Astrocyte (in vitro differentiated cells and primary cell): Measurements from ENCODE around the gene FUT7. TPM values are rescaled to one million over a fixed set of nuclear protein-coding genes. Genes with fewer than 3 reads are reported as not detected.

Experiments used
- DNase-seq: peaks from one replicate; pipeline ENCODE4 v3.0.0-alpha.2; 2010; ENCODE audit warnings: low read depth
- FAIRE-seq: peaks from 2 replicates; lab custom pipeline; 2011; peaks lifted over from hg19 to GRCh38; lab: Jason Lieb, UNC
- H2AFZ ChIP-seq: 2 replicates; pipeline ENCODE4 v1.6.0; 2012; ENCODE audit warnings: low read depth, low read length, inconsistent platforms
- H3K27ac ChIP-seq: 2 replicates; pipeline ENCODE4 v1.5.1; 2011; ENCODE audit warnings: low read depth, low read length, inconsistent platforms
- H3K27me3 ChIP-seq: 2 replicates; pipeline ENCODE4 v1.6.0; 2011; ENCODE audit warnings: low read length, inconsistent platforms; ENCODE audit not compliant: insufficient read depth
- H3K36me3 ChIP-seq: 2 replicates; pipeline ENCODE4 v1.5.1; 2011; ENCODE audit warnings: low read length, inconsistent platforms; ENCODE audit not compliant: insufficient read depth
- H3K4me1 ChIP-seq: 2 replicates; pipeline ENCODE4 v1.5.1; 2011; ENCODE audit warnings: low read length, inconsistent platforms; ENCODE audit not compliant: insufficient read depth
- H3K4me2 ChIP-seq: 2 replicates; pipeline ENCODE4 v1.6.0; 2012; ENCODE audit warnings: low read length, inconsistent platforms
- H3K4me3 ChIP-seq: 2 replicates; pipeline ENCODE4 v1.5.1; 2011; ENCODE audit warnings: low read depth, mild to moderate bottlenecking, low read length, inconsistent platforms; ENCODE audit not compliant: insufficient read depth
- H3K79me2 ChIP-seq: 2 replicates; pipeline ENCODE4 v1.6.0; 2012; ENCODE audit warnings: mild to moderate bottlenecking, low read length, inconsistent platforms; ENCODE audit not compliant: insufficient read depth
- H3K9ac ChIP-seq: 2 replicates; pipeline ENCODE4 v1.6.0; 2012; ENCODE audit warnings: mild to moderate bottlenecking, low read length, inconsistent platforms
- H3K9me3 ChIP-seq: 2 replicates; pipeline ENCODE4 v1.5.1; 2012; ENCODE audit warnings: low read depth, mild to moderate bottlenecking, low read length, inconsistent platforms; ENCODE audit not compliant: insufficient read depth
- H4K20me1 ChIP-seq: 2 replicates; pipeline ENCODE4 v1.6.0; 2012; ENCODE audit warnings: low read length, inconsistent platforms; ENCODE audit not compliant: insufficient read depth
- H3K27ac Mint-ChIP-seq: one replicate; pipeline ENCODE4 v1.8.0; 2021; ENCODE audit warnings: mild to moderate bottlenecking, mixed read lengths; ENCODE audit not compliant: unreplicated experiment
- H3K27me3 Mint-ChIP-seq: one replicate; pipeline ENCODE4 v1.8.0; 2021; ENCODE audit warnings: low read depth, mixed read lengths; ENCODE audit not compliant: unreplicated experiment
- H3K36me3 Mint-ChIP-seq: one replicate; pipeline ENCODE4 v1.8.0; 2021; ENCODE audit warnings: low read depth, mixed read lengths; ENCODE audit not compliant: unreplicated experiment
- H3K4me1 Mint-ChIP-seq: one replicate; pipeline ENCODE4 v1.8.0; 2021; ENCODE audit warnings: low read depth, mixed read lengths; ENCODE audit not compliant: unreplicated experiment
- H3K4me3 Mint-ChIP-seq: one replicate; pipeline ENCODE4 v1.8.0; 2021; ENCODE audit warnings: mild to moderate bottlenecking, moderate library complexity, mixed read lengths; ENCODE audit not compliant: unreplicated experiment
- H3K9me3 Mint-ChIP-seq: one replicate; pipeline ENCODE4 v1.8.0; 2021; ENCODE audit warnings: mild to moderate bottlenecking, mixed read lengths; ENCODE audit not compliant: unreplicated experiment
- EZH2 ChIP-seq: IDR thresholded peaks from 2 replicates; pipeline ENCODE4 v1.6.1; 2012; ENCODE audit warnings: mild to moderate bottlenecking, low read length, inconsistent platforms; ENCODE audit not compliant: insufficient read depth
- total RNA-seq: library from RNA; stranded (reverse); gene quantifications from 2 replicates; pipeline ENCODE4 v1.2.1, GENCODE V29; 2021
- TF ChIP-seq, protein P1 (sequence below): IDR thresholded peaks from 2 replicates; pipeline ENCODE4 v1.5.1; 2011; ENCODE audit warnings: low read depth, mild to moderate bottlenecking, inconsistent platforms, low read length, moderate library complexity; ENCODE audit not compliant: insufficient read depth

The FUT7 gene
- total RNA-seq, 1 donor from 2014 or later = not detected

GRCh38 chr9:137074657-137075274, 42.9 kb upstream of the FUT7 start:
- Mint-ChIP-seq H3K36me3 (peaks cover 4% of the 10 kb centered on the region), H3K27ac (no peak overlapping the region), H3K4me1 (no peaks in the 10 kb centered on the region), H3K4me3 (no peak overlapping the region), H3K27me3 (peaks cover 32% of the 10 kb centered on the region), H3K9me3 (no peaks in the 10 kb centered on the region)
- no peak for DNase-seq
- FAIRE-seq = no peak
- no peak overlapping the region for H3K9ac ChIP-seq
- H3K79me2 ChIP-seq = peaks cover 8% of the 10 kb centered on the region
- H4K20me1 ChIP-seq = peaks cover 14% of the 10 kb centered on the region
- no peaks in the 10 kb centered on the region for H3K27me3 ChIP-seq
- no peak overlapping the region for H3K27ac ChIP-seq
- TF ChIP-seq, protein P1, sequence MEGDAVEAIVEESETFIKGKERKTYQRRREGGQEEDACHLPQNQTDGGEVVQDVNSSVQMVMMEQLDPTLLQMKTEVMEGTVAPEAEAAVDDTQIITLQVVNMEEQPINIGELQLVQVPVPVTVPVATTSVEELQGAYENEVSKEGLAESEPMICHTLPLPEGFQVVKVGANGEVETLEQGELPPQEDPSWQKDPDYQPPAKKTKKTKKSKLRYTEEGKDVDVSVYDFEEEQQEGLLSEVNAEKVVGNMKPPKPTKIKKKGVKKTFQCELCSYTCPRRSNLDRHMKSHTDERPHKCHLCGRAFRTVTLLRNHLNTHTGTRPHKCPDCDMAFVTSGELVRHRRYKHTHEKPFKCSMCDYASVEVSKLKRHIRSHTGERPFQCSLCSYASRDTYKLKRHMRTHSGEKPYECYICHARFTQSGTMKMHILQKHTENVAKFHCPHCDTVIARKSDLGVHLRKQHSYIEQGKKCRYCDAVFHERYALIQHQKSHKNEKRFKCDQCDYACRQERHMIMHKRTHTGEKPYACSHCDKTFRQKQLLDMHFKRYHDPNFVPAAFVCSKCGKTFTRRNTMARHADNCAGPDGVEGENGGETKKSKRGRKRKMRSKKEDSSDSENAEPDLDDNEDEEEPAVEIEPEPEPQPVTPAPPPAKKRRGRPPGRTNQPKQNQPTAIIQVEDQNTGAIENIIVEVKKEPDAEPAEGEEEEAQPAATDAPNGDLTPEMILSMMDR = no peak
- no peak for TF ChIP-seq EZH2
- H3K4me3 ChIP-seq = no peak overlapping the region
- no peaks in the 10 kb centered on the region for H3K9me3 ChIP-seq
- H3K4me2 ChIP-seq = no peak overlapping the region
- no peak overlapping the region for H2AFZ ChIP-seq
- H3K36me3 ChIP-seq = no peaks in the 10 kb centered on the region
- peaks cover 16% of the 10 kb centered on the region for H3K4me1 ChIP-seq

GRCh38 chr9:137073992-137074399, 42.1 kb upstream of the FUT7 start:
- Mint-ChIP-seq H3K27me3 (peaks cover 28% of the 10 kb centered on the region), H3K9me3 (no peaks in the 10 kb centered on the region), H3K36me3 (peaks cover 3% of the 10 kb centered on the region), H3K4me3 (peak overlapping the region; percentile 14), H3K27ac (no peak overlapping the region), H3K4me1 (no peaks in the 10 kb centered on the region)
- Histone ChIP-seq H3K4me2 (no peak overlapping the region), H3K27ac (no peak overlapping the region), H4K20me1 (peaks cover 8% of the 10 kb centered on the region), H3K79me2 (peaks cover 8% of the 10 kb centered on the region), H3K4me1 (peaks cover 16% of the 10 kb centered on the region), H2AFZ (no peak overlapping the region), H3K9ac (no peak overlapping the region), H3K9me3 (no peaks in the 10 kb centered on the region), H3K36me3 (no peaks in the 10 kb centered on the region), H3K27me3 (no peaks in the 10 kb centered on the region), H3K4me3 (no peak overlapping the region)
- DNase-seq = no peak
- TF ChIP-seq, protein P1 = no peak
- no peak for FAIRE-seq

GRCh38 chr9:137071282-137071681, 39.4 kb upstream of the FUT7 start:
- H3K4me1 ChIP-seq = peaks cover 9% of the 10 kb centered on the region
- FAIRE-seq (no peak), DNase-seq (no peak)
- no peak overlapping the region for H3K4me3 ChIP-seq
- Mint-ChIP-seq H3K4me1 (no peaks in the 10 kb centered on the region), H3K4me3 (peak overlapping the region; percentile 71), H3K36me3 (peaks cover 3% of the 10 kb centered on the region), H3K27ac (no peak overlapping the region), H3K9me3 (no peaks in the 10 kb centered on the region), H3K27me3 (peaks cover 29% of the 10 kb centered on the region)
- H3K27me3 ChIP-seq = no peaks in the 10 kb centered on the region
- H4K20me1 ChIP-seq = peaks cover 14% of the 10 kb centered on the region
- H3K4me2 ChIP-seq = peak overlapping the region; percentile 86
- H2AFZ ChIP-seq = peak overlapping the region; percentile 75
- no peaks in the 10 kb centered on the region for H3K9me3 ChIP-seq
- TF ChIP-seq, protein P1 = no peak
- no peak for TF ChIP-seq EZH2
- H3K36me3 ChIP-seq = no peaks in the 10 kb centered on the region
- no peaks in the 10 kb centered on the region for H3K79me2 ChIP-seq
- no peak overlapping the region for H3K27ac ChIP-seq
- peak overlapping the region; percentile 27 for H3K9ac ChIP-seq
